Esophagus muscularis mucosa (tissue), 4 donors: Measurements from ENCODE around the gene ZNF516.

Source experiments
- EP300 ChIP-seq: sonication (generic); formaldehyde crosslinking; IDR thresholded peaks from one replicate; pipeline ENCODE4 v1.6.1; 2017; ENCODE audit warnings: antibody characterized with exemption
- POLR2A ChIP-seq: fragments of 450-650 bp; IDR thresholded peaks from one replicate; pipeline ENCODE4 v1.6.1; 2017; ENCODE audit warnings: antibody characterized with exemption, moderate library complexity, mild to moderate bottlenecking, low read depth
- POLR2AphosphoS5 ChIP-seq, 2 donors: sonication (generic); formaldehyde crosslinking; IDR thresholded peaks; one replicate each; pipeline ENCODE4 v1.6.1; 2017; ENCODE audit warnings: antibody characterized with exemption in 2 of 2
- TF ChIP-seq, protein P1 (sequence below), 3 experiments: fragments of 200-600 bp in 2 of 3; fragments of 450-650 bp in 1 of 3; sonication (generic) in 2 of 3; IDR thresholded peaks; one replicate each; pipeline ENCODE4 v1.5.1; 2017 to 2019; ENCODE audit warnings: antibody characterized with exemption in 3 of 3, mild to moderate bottlenecking in 2 of 3, moderate library complexity in 1 of 3

GRCh38 chr18:76490033-76490432, 5.0 kb downstream of the ZNF516 start:
- TF ChIP-seq, protein P1, sequence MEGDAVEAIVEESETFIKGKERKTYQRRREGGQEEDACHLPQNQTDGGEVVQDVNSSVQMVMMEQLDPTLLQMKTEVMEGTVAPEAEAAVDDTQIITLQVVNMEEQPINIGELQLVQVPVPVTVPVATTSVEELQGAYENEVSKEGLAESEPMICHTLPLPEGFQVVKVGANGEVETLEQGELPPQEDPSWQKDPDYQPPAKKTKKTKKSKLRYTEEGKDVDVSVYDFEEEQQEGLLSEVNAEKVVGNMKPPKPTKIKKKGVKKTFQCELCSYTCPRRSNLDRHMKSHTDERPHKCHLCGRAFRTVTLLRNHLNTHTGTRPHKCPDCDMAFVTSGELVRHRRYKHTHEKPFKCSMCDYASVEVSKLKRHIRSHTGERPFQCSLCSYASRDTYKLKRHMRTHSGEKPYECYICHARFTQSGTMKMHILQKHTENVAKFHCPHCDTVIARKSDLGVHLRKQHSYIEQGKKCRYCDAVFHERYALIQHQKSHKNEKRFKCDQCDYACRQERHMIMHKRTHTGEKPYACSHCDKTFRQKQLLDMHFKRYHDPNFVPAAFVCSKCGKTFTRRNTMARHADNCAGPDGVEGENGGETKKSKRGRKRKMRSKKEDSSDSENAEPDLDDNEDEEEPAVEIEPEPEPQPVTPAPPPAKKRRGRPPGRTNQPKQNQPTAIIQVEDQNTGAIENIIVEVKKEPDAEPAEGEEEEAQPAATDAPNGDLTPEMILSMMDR (IDR thresholded peaks at IDR 0.05), result no peak
- TF ChIP-seq POLR2AphosphoS5 (IDR thresholded peaks at IDR 0.05) (no peak), POLR2A (no peak), EP300 (no peak)
